Sigmoid colon (tissue), 7 donors: ENCODE data around the gene LRFN4. TPM values are rescaled to one million over a fixed set of nuclear protein-coding genes. Genes with fewer than 3 reads are reported as not detected.

Experiments used
- DNase-seq: peaks from one replicate; pipeline ENCODE4 v3.0.0-alpha.2; 2019
- H3K27ac ChIP-seq, 4 donors: fragments of 200-600 bp; sonication (generic); one replicate each; pipeline ENCODE4 v1.5.1; 2016 to 2019; ENCODE audit warnings: mild to moderate bottlenecking in 1 of 4
- H3K27me3 ChIP-seq, 3 donors: fragments of 200-600 bp; sonication (generic); one replicate each; pipeline ENCODE4 v1.5.1; 2019; ENCODE audit warnings: mild to moderate bottlenecking in 1 of 3
- H3K36me3 ChIP-seq, 4 donors: fragments of 200-600 bp; sonication (generic); one replicate each; pipeline ENCODE4 v1.5.1; 2016 to 2019
- H3K4me1 ChIP-seq, 4 donors: fragments of 200-600 bp; sonication (generic); one replicate each; pipeline ENCODE4 v1.5.1; 2017 to 2019
- H3K4me3 ChIP-seq, 4 donors: fragments of 200-600 bp; sonication (generic); one replicate each; pipeline ENCODE4 v1.5.1; 2017 to 2019; ENCODE audit warnings: mild to moderate bottlenecking in 2 of 4, moderate library complexity in 1 of 4
- H3K9me3 ChIP-seq, 4 donors: fragments of 200-600 bp in 3 of 4; sonication (generic) in 3 of 4; one replicate each; pipeline versions ENCODE4 v1.5.1 to v1.6.1; 2013 to 2019
- CTCF ChIP-seq, 4 experiments: fragments of 450-650 bp in 3 of 4; fragments of 200-600 bp in 1 of 4; IDR thresholded peaks; one replicate each; pipeline ENCODE4 v1.5.1; 2016 to 2019; ENCODE audit warnings: antibody characterized with exemption in 4 of 4, mild to moderate bottlenecking in 3 of 4, moderate library complexity in 2 of 4
- EP300 ChIP-seq, 4 donors: sonication (generic); formaldehyde crosslinking; IDR thresholded peaks; one replicate each; pipeline ENCODE4 v1.6.1; 2017; ENCODE audit warnings: antibody characterized with exemption in 4 of 4
- POLR2A ChIP-seq, 2 donors: fragments of 450-650 bp; IDR thresholded peaks; one replicate each; pipeline ENCODE4 v1.6.1; 2016; ENCODE audit warnings: antibody characterized with exemption in 2 of 2, mild to moderate bottlenecking in 2 of 2, moderate library complexity in 2 of 2
- POLR2AphosphoS5 ChIP-seq, 4 donors: sonication (generic); formaldehyde crosslinking; IDR thresholded peaks; one replicate each; pipeline ENCODE4 v1.6.1; 2017; ENCODE audit warnings: antibody characterized with exemption in 4 of 4
- WGBS, 2 donors: extraction: QIAGEN DNeasy Blood & Tissue Kit; methylation state at CpG; one replicate each; pipeline ENCODE4 v1.1.7; 2013; 5-methylcytosine and 5-hydroxymethylcytosine counted together
- intact Hi-C: fragments of 100-400 bp; cut with DNase I; formaldehyde crosslinking; loops from one replicate; pipeline ENCODE4 v1.15.1; 2023
- polyA plus RNA-seq, 3 donors: library from polyadenylated mRNA; stranded (reverse); fragments of 200-250 nt; gene quantifications; one replicate each; pipeline ENCODE4 v1.2.3, GENCODE V29; 2013
- total RNA-seq, 4 donors: library from RNA; depleted of rRNA; stranded (reverse); fragments of >200 nt; gene quantifications; one replicate each; pipeline ENCODE4 v1.1.0, GENCODE V29; 2016
- donor health status: healthy with polysubstance abuse.
- donor health status: Bipolar disorder and iron deficiency.
- donor health status: healthy.

Gene LRFN4
- total and polyA plus RNA-seq, 7 donors = 4.2 to 32.2 (median 4.6) TPM

GRCh38 chr11:66868726-66869566 lies 12.1 kb downstream of the LRFN4 start:
- Histone ChIP-seq H3K4me1 (no peaks in the 10 kb centered on the region), H3K27me3 (no peaks in the 10 kb centered on the region), H3K9me3 (no peaks in the 10 kb centered on the region), H3K36me3 (peaks cover 0 to 5% (median 2%) of the 10 kb centered on the region in 4 donors), H3K27ac (no peak overlapping the region), H3K4me3 (no peak overlapping the region)
- 29 to 44% methylated on average over 27 of the region's 27 CpGs for WGBS, 2 donors
- TF ChIP-seq EP300 (IDR thresholded peaks at IDR 0.05) (no peak), CTCF (IDR thresholded peaks at IDR 0.05) (peak in 1 of 4 experiments; percentile 12), POLR2A (IDR thresholded peaks at IDR 0.05) (no peak), POLR2AphosphoS5 (IDR thresholded peaks at IDR 0.05) (no peak)
- intact Hi-C loops = no loop called here
- no peak for DNase-seq

DNA sequence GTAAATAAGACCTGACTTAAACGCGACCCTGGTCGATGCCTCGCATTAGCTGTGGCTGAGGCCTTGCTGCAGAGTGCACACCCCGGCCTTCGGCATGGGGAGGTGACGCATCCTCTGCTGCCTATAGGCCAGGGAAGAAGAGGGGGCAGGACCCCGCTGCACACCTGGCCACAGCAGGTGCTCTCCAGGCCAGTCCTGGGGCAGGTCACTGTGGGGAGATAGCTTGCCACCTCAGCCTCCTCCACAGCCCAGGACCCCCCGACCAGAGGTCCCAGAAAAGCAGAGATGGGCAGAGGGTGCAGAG lies 12.7 kb downstream of the LRFN4 start:
- H3K27me3 ChIP-seq = no peaks in the 10 kb centered on the region
- no peak for TF ChIP-seq POLR2AphosphoS5 (IDR thresholded peaks at IDR 0.05)
- no peak for TF ChIP-seq CTCF (IDR thresholded peaks at IDR 0.05)
- TF ChIP-seq EP300 (IDR thresholded peaks at IDR 0.05) = no peak
- no peak for TF ChIP-seq POLR2A (IDR thresholded peaks at IDR 0.05)
- no peak for DNase-seq
- no peak overlapping the region for H3K4me3 ChIP-seq
- no peaks in the 10 kb centered on the region for H3K9me3 ChIP-seq
- H3K36me3 ChIP-seq = peaks cover 0 to 5% (median 2%) of the 10 kb centered on the region in 4 donors
- H3K4me1 ChIP-seq = no peaks in the 10 kb centered on the region
- intact Hi-C loops = no loop called here
- H3K27ac ChIP-seq = no peak overlapping the region
- WGBS, 2 donors = 93 to 95% methylated on average over 9 of the region's 9 CpGs

DNA sequence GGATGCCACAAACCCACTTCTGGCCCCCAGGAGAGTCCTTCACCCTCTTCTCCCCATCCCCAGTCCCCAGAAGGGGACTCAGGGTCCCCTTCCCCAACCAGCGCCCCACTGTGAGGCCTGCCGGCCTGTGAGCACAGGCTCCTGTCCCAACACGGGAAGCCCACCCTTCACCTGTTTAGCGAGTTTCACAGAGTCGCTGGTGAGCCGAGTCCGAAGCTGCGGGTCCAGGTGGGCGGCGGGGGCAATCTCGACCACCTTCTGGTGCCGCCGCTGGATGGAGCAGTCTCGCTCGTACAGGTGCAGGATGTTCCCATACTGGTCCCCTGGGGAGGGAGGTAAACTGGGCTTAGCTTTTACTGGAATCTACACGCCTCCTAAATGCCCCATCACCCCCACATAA lies 13.3 kb downstream of the LRFN4 start:
- H3K27me3 ChIP-seq = no peaks in the 10 kb centered on the region
- TF ChIP-seq EP300 (IDR thresholded peaks at IDR 0.05) (no peak), CTCF (IDR thresholded peaks at IDR 0.05) (no peak), POLR2A (IDR thresholded peaks at IDR 0.05) (no peak), POLR2AphosphoS5 (IDR thresholded peaks at IDR 0.05) (no peak)
- no peaks in the 10 kb centered on the region for H3K9me3 ChIP-seq
- H3K4me1 ChIP-seq = no peaks in the 10 kb centered on the region
- peaks cover 0 to 5% (median 2%) of the 10 kb centered on the region in 4 donors for H3K36me3 ChIP-seq
- intact Hi-C loops = no loop called here
- no peak for DNase-seq
- H3K27ac ChIP-seq = no peak overlapping the region
- 97% methylated on average over 16 of the region's 16 CpGs for WGBS, 2 donors
- no peak overlapping the region for H3K4me3 ChIP-seq

GRCh38 chr11:66870616-66871520 lies 14.0 kb downstream of the LRFN4 start:
- TF ChIP-seq EP300 (IDR thresholded peaks at IDR 0.05) (no peak), POLR2A (IDR thresholded peaks at IDR 0.05) (no peak), POLR2AphosphoS5 (IDR thresholded peaks at IDR 0.05) (no peak), CTCF (IDR thresholded peaks at IDR 0.05) (no peak)

More at GRCh38 chr11:66870616-66871520, 14.0 kb downstream of the LRFN4 start:
- no peaks in the 10 kb centered on the region for H3K9me3 ChIP-seq
- no peak for DNase-seq
- H3K4me1 ChIP-seq = no peaks in the 10 kb centered on the region
- intact Hi-C loops = no loop called here
- no peak overlapping the region for H3K27ac ChIP-seq
- WGBS, 2 donors = 92 to 94% methylated on average over 39 of the region's 39 CpGs
- peaks cover 0 to 5% (median 2%) of the 10 kb centered on the region in 4 donors for H3K36me3 ChIP-seq
- H3K27me3 ChIP-seq = no peaks in the 10 kb centered on the region
- no peak overlapping the region for H3K4me3 ChIP-seq
